SH-SY5Y (cell line): Measurements from ENCODE around the gene FAM13C.

Source experiments
- GATA2 ChIP-seq: IDR thresholded peaks from 2 replicates; pipeline ENCODE4 v1.6.1; 2011; ENCODE audit warnings: mild to moderate bottlenecking, low read depth, low read length
- GATA3 ChIP-seq: IDR thresholded peaks from 2 replicates; pipeline ENCODE4 v1.6.1; 2011; ENCODE audit warnings: low read depth, mild to moderate bottlenecking, low read length, moderate library complexity

- TF ChIP-seq GATA2 (no peak), GATA3 (no peak)
These were observed 124.6 kb downstream of the FAM13C start for GRCh38 chr10:59237775-59238174.
